PC-3 (cell line): ENCODE data around the gene CABLES1. TPM values are rescaled to one million over a fixed set of nuclear protein-coding genes. Genes with fewer than 3 reads are reported as not detected.

Experiments
- ATAC-seq: fragments of 200-7000 bp; cut with Tn5 transposase; 2 replicates; pipeline ENCODE4 v1.9.1; 2020; ENCODE audit warnings: mild to moderate bottlenecking, moderate library complexity
- BruUV-seq: library from RNA; stranded (reverse); fragments of 400-500 nt; replicated peaks from 2 replicates; lab custom pipeline; 2021; lab: Mats Ljungman, UMichigan
- CTCF ChIA-PET: fragments of 300-600 bp; sonication (Branson Sonifier 250); formaldehyde crosslinking; loops from one replicate; lab custom pipeline; 2022; ENCODE audit warnings: antibody characterized with exemption; lab: Charles Lee
- POLR2A ChIA-PET: fragments of 300-600 bp; sonication (Branson Sonifier 250); formaldehyde crosslinking; loops from one replicate; lab custom pipeline; 2022; ENCODE audit warnings: antibody characterized with exemption; ENCODE audit not compliant: unreplicated experiment; lab: Charles Lee
- DNase-seq: peaks from one replicate; pipeline ENCODE4 v3.0.0-alpha.2; 2015
- H2AFZ ChIP-seq: fragments of 300-600 bp; sonication (generic); 2 replicates; pipeline ENCODE4 v1.6.0; 2016; ENCODE audit warnings: antibody characterized with exemption, low read length
- H3F3A ChIP-seq: fragments of 300-600 bp; sonication (generic); one replicate; pipeline ENCODE4 v1.6.0; 2017; ENCODE audit warnings: antibody characterized with exemption, low read length, control low read depth, mild to moderate bottlenecking; ENCODE audit not compliant: unreplicated experiment
- H3K27ac ChIP-seq: fragments of 300-600 bp; sonication (generic); 2 replicates; pipeline ENCODE4 v1.5.1; 2016; ENCODE audit warnings: mild to moderate bottlenecking, low read length
- H3K27me3 ChIP-seq: fragments of 300-600 bp; sonication (generic); 2 replicates; pipeline ENCODE4 v1.6.1; 2016; ENCODE audit warnings: low read length, mixed read lengths
- H3K36me3 ChIP-seq: fragments of 300-600 bp; sonication (generic); 2 replicates; pipeline ENCODE4 v1.6.1; 2016; ENCODE audit warnings: low read depth, mixed run types, low read length, mixed read lengths
- H3K4me1 ChIP-seq: fragments of 300-600 bp; sonication (generic); 2 replicates; pipeline ENCODE4 v1.5.1; 2016; ENCODE audit warnings: low read length; ENCODE audit not compliant: insufficient read depth
- H3K4me2 ChIP-seq: fragments of 300-600 bp; sonication (generic); 2 replicates; pipeline ENCODE4 v1.6.0; 2016; ENCODE audit warnings: low read length
- H3K4me3 ChIP-seq: fragments of 300-600 bp; sonication (generic); 2 replicates; pipeline ENCODE4 v1.5.1; 2016; ENCODE audit warnings: mild to moderate bottlenecking, low read length, mixed read lengths
- H3K79me2 ChIP-seq: fragments of 300-600 bp; sonication (generic); 2 replicates; pipeline ENCODE4 v1.6.1; 2017; ENCODE audit warnings: low read length, mixed read lengths
- H3K9ac ChIP-seq: fragments of 300-600 bp; sonication (generic); 2 replicates; pipeline ENCODE4 v1.6.0; 2016; ENCODE audit warnings: mild to moderate bottlenecking, low read length
- H3K9me2 ChIP-seq: fragments of 300-600 bp; sonication (generic); replicated peaks from 2 replicates; pipeline ENCODE4 v1.6.1; 2016; ENCODE audit warnings: mixed run types, low read length, mixed read lengths
- H3K9me3 ChIP-seq: fragments of 300-600 bp; sonication (generic); 2 replicates; pipeline ENCODE4 v1.6.1; 2016; ENCODE audit warnings: low read length, mixed read lengths
- H4K20me1 ChIP-seq: fragments of 300-600 bp; sonication (generic); 2 replicates; pipeline ENCODE4 v1.6.1; 2016; ENCODE audit warnings: low read length, mixed read lengths
- CTCF ChIP-seq: fragments of 300-600 bp; sonication (generic); conservative IDR thresholded peaks from 2 replicates; pipeline ENCODE4 v1.5.1; 2017; ENCODE audit warnings: antibody characterized with exemption, low read depth, mild to moderate bottlenecking, low read length
- EZH2 ChIP-seq: fragments of 300-600 bp; sonication (generic); IDR thresholded peaks from one replicate; pipeline ENCODE4 v1.6.1; 2017; ENCODE audit warnings: antibody characterized with exemption, mild to moderate bottlenecking, low read length; ENCODE audit not compliant: unreplicated experiment
- EZH2phosphoT487 ChIP-seq: fragments of 300-600 bp; sonication (generic); IDR thresholded peaks from 2 replicates; pipeline ENCODE4 v1.6.1; 2018; ENCODE audit warnings: mild to moderate bottlenecking, antibody characterized with exemption, low read length, borderline replicate concordance
- intact Hi-C: fragments of 100-400 bp; cut with micrococcal nuclease; formaldehyde crosslinking; loops from 2 replicates; pipeline ENCODE4 v1.9.0; 2023
- total RNA-seq: library from RNA; depleted of rRNA; stranded (reverse); fragments of >200 nt; gene quantifications from 2 replicates; pipeline ENCODE4 v1.2.3, GENCODE V29; 2014

The CABLES1 gene
- total RNA-seq, 1 experiment from 2014 or later = 18.6 TPM

- Histone ChIP-seq H3K27ac (no peak overlapping the region), H3K9ac (no peak overlapping the region), H2AFZ (no peak overlapping the region), H4K20me1 (no peaks in the 10 kb centered on the region), H3K4me2 (no peak overlapping the region), H3K4me1 (no peaks in the 10 kb centered on the region), H3F3A (no peaks in the 10 kb centered on the region), H3K36me3 (no peaks in the 10 kb centered on the region), H3K4me3 (no peak overlapping the region), H3K9me3 (no peaks in the 10 kb centered on the region), H3K9me2 (no peaks in the 10 kb centered on the region), H3K27me3 (no peaks in the 10 kb centered on the region), H3K79me2 (no peaks in the 10 kb centered on the region)
- no TSS peak for BruUV-seq
- CTCF ChIA-PET = no interaction called here
- ATAC-seq = no peak
- intact Hi-C loops = no loop called here
- TF ChIP-seq EZH2phosphoT487 = no peak
- no peak for TF ChIP-seq CTCF
- TF ChIP-seq EZH2 = no peak
- DNase-seq = no peak
- POLR2A ChIA-PET = interaction anchor here (0.5 kb wide), 1 partner anchor 94 kb away, joined by 4 read pairs; no protein-coding TSS in a partner anchor
These were observed 114.1 kb downstream of the CABLES1 start for GRCh38 chr18:23249348-23249747.

- Histone ChIP-seq H3K36me3 (no peaks in the 10 kb centered on the region), H3K4me3 (no peak overlapping the region), H3K27me3 (no peaks in the 10 kb centered on the region), H3K79me2 (no peaks in the 10 kb centered on the region), H4K20me1 (no peaks in the 10 kb centered on the region), H3K4me2 (no peak overlapping the region), H3K9me2 (no peaks in the 10 kb centered on the region), H3K9ac (no peak overlapping the region), H3K27ac (no peak overlapping the region), H3K4me1 (no peaks in the 10 kb centered on the region), H3K9me3 (no peaks in the 10 kb centered on the region), H3F3A (no peaks in the 10 kb centered on the region), H2AFZ (no peak overlapping the region)
- intact Hi-C loops = no loop called here
- ATAC-seq = no peak
- TF ChIP-seq EZH2phosphoT487 (no peak), EZH2 (no peak)
- DNase-seq = no peak
- POLR2A ChIA-PET = no interaction called here
- CTCF ChIA-PET = no interaction called here
- no TSS peak for BruUV-seq
These were observed 115.8 kb downstream of the CABLES1 start for GRCh38 chr18:23250893-23251656.

GRCh38 chr18:23253630-23254029, 118.3 kb downstream of the CABLES1 start:
- Histone ChIP-seq H3K9ac (no peak overlapping the region), H3F3A (no peaks in the 10 kb centered on the region), H3K9me2 (no peaks in the 10 kb centered on the region), H3K4me2 (no peak overlapping the region), H3K9me3 (no peaks in the 10 kb centered on the region), H3K27ac (no peak overlapping the region), H3K4me3 (no peak overlapping the region), H4K20me1 (no peaks in the 10 kb centered on the region), H3K4me1 (peaks cover 11% of the 10 kb centered on the region), H3K79me2 (no peaks in the 10 kb centered on the region), H2AFZ (no peak overlapping the region), H3K27me3 (no peaks in the 10 kb centered on the region), H3K36me3 (no peaks in the 10 kb centered on the region; the same call in 1 of the 2 replicates)
- no TSS peak for BruUV-seq
- no peak for ATAC-seq
- DNase-seq = no peak
- ChIA-PET POLR2A (no interaction called here), CTCF (no interaction called here)
- intact Hi-C loops = no loop called here
- TF ChIP-seq EZH2phosphoT487 = no peak
- TF ChIP-seq CTCF = no peak
- TF ChIP-seq EZH2 = no peak
